ENCODE results near the gene MED20. TPM values are rescaled to one million over a fixed set of nuclear protein-coding genes. Genes with fewer than 3 reads are reported as not detected.

Gene MED20
- total and polyA plus RNA-seq, 2 of the 8 experiments (the other 6 are each of a cell fraction or from before 2014, with no cell fraction given): 38.7 to 51.8 TPM

DNA sequence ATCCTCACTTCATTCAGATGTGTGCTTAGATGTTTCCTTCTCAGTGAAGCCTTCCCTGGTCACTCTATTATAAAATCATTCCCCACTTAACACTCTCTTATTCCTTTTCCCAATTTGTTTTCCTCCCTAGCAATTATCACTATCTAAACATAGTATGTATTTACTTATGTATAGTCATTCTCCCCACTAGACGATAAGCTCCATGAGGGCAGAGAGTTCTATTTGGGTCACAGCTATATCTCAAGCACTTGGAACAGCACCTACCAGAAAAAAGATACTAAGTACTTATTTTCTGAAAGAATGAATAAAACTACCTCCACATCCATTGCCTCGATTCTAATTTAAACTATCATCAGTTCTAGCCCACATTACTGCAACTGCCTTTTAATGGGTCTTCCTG is 62.2 kb downstream of the MED20 start:
- POLR2A ChIA-PET (ENCODE audit: partially characterized antibody): no interaction called here
- WGBS, 2 experiments (ENCODE audit: extremely low coverage in 1 of 2, insufficient coverage in 1 of 2, insufficient read length in 1 of 2, insufficient replicate concordance in 2 of 2, low coverage in 1 of 2, low lambda C conversion rate in 2 of 2, missing lambda C conversion rate in 1 of 2): 78% methylated on average over 2 of the region's 2 CpGs; no CpG with 5 or more reads in 1 of the 2 experiments
- CTCF ChIA-PET (ENCODE audit: partially characterized antibody): interaction anchor here (0.9 to 4.5 kb wide), 2 partner anchors 11 to 64 kb away, joined by 3 to 28 read pairs; no protein-coding TSS in a partner anchor

More for the DNA sequence above, 62.2 kb downstream of the MED20 start:
- H2BK15ac ChIP-seq (ENCODE audit: low read length): no peak overlapping the region
- no peak overlapping the region for H2AFZ ChIP-seq (ENCODE audit: low read length)
- H2BK20ac ChIP-seq (ENCODE audit: low read length): no peak overlapping the region
- peaks cover 0 to 3% (median 0%) of the 10 kb centered on the region in 4 experiments; a peak in 1 of 8 replicates for H3K36me3 ChIP-seq (ENCODE audit: control insufficient read depth in 2 of 4, insufficient read depth in 4 of 4, low read length in 3 of 4)
- no peak overlapping the region for H3K9ac ChIP-seq (replicated peaks in 1 of 4; ENCODE audit: extremely low read depth in 1 of 4, low read depth in 3 of 4, low read length in 3 of 4)
- no peaks in the 10 kb centered on the region for H3K23me2 ChIP-seq (ENCODE audit: low read depth, low read length)
- no peak overlapping the region for H3K56ac ChIP-seq (replicated peaks; ENCODE audit: insufficient read length, low read depth, low read length)
- TF ChIP-seq NRF1 (IDR thresholded peaks at IDR 0.05; ENCODE audit: low read depth, low read length) (no peak), POU5F1 (IDR thresholded peaks at IDR 0.05; ENCODE audit: low read depth, low read length) (no peak), SIRT6 (IDR thresholded peaks at IDR 0.05; ENCODE audit: low read length) (no peak), CREB1 (IDR thresholded peaks at IDR 0.05) (no peak), CBX5 (IDR thresholded peaks at IDR 0.05; ENCODE audit: low read depth, low read length) (no peak), BACH1 (IDR thresholded peaks at IDR 0.05; ENCODE audit: low read length) (no peak), GTF2F1 (IDR thresholded peaks at IDR 0.05; ENCODE audit: borderline replicate concordance, low read depth, low read length) (no peak), ZNF274 (IDR thresholded peaks at IDR 0.05; ENCODE audit: borderline replicate concordance, extremely low read depth, low read length) (no peak), EZH2 (IDR thresholded peaks at IDR 0.05; ENCODE audit: low read depth, low read length, severe bottlenecking) (no peak), CHD1 (IDR thresholded peaks at IDR 0.05; ENCODE audit: low read depth, low read length) (no peak)
- TF ChIP-seq, protein P1, sequence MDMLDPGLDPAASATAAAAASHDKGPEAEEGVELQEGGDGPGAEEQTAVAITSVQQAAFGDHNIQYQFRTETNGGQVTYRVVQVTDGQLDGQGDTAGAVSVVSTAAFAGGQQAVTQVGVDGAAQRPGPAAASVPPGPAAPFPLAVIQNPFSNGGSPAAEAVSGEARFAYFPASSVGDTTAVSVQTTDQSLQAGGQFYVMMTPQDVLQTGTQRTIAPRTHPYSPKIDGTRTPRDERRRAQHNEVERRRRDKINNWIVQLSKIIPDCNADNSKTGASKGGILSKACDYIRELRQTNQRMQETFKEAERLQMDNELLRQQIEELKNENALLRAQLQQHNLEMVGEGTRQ (IDR thresholded peaks at IDR 0.05; ENCODE audit: low read length): no peak
- TF ChIP-seq, protein P2, sequence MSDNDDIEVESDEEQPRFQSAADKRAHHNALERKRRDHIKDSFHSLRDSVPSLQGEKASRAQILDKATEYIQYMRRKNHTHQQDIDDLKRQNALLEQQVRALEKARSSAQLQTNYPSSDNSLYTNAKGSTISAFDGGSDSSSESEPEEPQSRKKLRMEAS (IDR thresholded peaks at IDR 0.05): no peak
- H3K14ac ChIP-seq (ENCODE audit: insufficient read length): no peak overlapping the region
- no peaks in the 10 kb centered on the region for H3K27me3 ChIP-seq (replicated peaks in 1 of 4; ENCODE audit: control insufficient read depth in 3 of 4, extremely low read depth in 1 of 4, insufficient read depth in 3 of 4, low read length in 3 of 4)
- no peak for FAIRE-seq
- H3K4me3 ChIP-seq (ENCODE audit: extremely low read depth in 1 of 4, insufficient read depth in 2 of 4, low read depth in 3 of 4, low read length in 4 of 4): no peak overlapping the region
- H3K4ac ChIP-seq (replicated peaks; ENCODE audit: insufficient read length, low read depth, low read length): no peak overlapping the region
- H3K79me2 ChIP-seq (ENCODE audit: control insufficient read depth in 1 of 2, insufficient read depth in 2 of 2, low read length in 2 of 2): no peaks in the 10 kb centered on the region
- H4K20me1 ChIP-seq (replicated peaks in 1 of 2; ENCODE audit: control insufficient read depth in 1 of 2, insufficient read depth in 2 of 2, low read length in 2 of 2): peaks cover 0 to 1% of the 10 kb centered on the region in 2 experiments
- no peak overlapping the region for H2BK120ac ChIP-seq (replicated peaks; ENCODE audit: low read depth, low read length)
- H3K18ac ChIP-seq (ENCODE audit: extremely low read depth, low read length): no peak overlapping the region
- no peak overlapping the region for H4K5ac ChIP-seq (ENCODE audit: insufficient read length, low read depth, low read length)
- H4K8ac ChIP-seq (ENCODE audit: extremely low read depth, insufficient read depth, low read length): no peak overlapping the region
- no peak overlapping the region for H2BK5ac ChIP-seq (ENCODE audit: low read depth, low read length)
- H2BK12ac ChIP-seq (ENCODE audit: low read depth, low read length): no peak overlapping the region
- DNase-seq (ENCODE audit: low read depth in 1 of 2, low spot score in 2 of 2): no peak
- no peak overlapping the region for H3K27ac ChIP-seq (ENCODE audit: low read depth, low read length)
- no peaks in the 10 kb centered on the region for H3K9me3 ChIP-seq (ENCODE audit: insufficient read depth in 2 of 2, low read depth in 1 of 2, low read length in 1 of 2)
- H3K79me1 ChIP-seq (ENCODE audit: low read depth, low read length): no peaks in the 10 kb centered on the region
- no peak overlapping the region for H4K91ac ChIP-seq (replicated peaks; ENCODE audit: insufficient read length, low read length)
- H3K23ac ChIP-seq (ENCODE audit: insufficient read length): no peak overlapping the region
- H3K4me2 ChIP-seq (ENCODE audit: insufficient read depth in 1 of 2, low read depth in 2 of 2, low read length in 2 of 2): no peak overlapping the region
- H2AK5ac ChIP-seq (ENCODE audit: low read depth, low read length): no peak overlapping the region
- no peaks in the 10 kb centered on the region for H3K4me1 ChIP-seq (replicated peaks in 1 of 4; ENCODE audit: control insufficient read depth in 3 of 4, insufficient read depth in 4 of 4, low read length in 3 of 4)
